Brain microvascular endothelial cell (primary cell): ENCODE results near the gene NID2.

ENCODE experiments used
- DNase-seq: peaks from one replicate; pipeline ENCODE4 v3.0.0-alpha.2; 2020
- H3K27ac ChIP-seq: fragments of 250-450 bp; sonication (Bioruptor Pico); 2 replicates; pipeline ENCODE4 v1.5.1; 2020; ENCODE audit warnings: mild to moderate bottlenecking, moderate library complexity
- H3K27me3 ChIP-seq: fragments of 250-450 bp; sonication (Bioruptor Pico); replicated peaks from 2 replicates; pipeline ENCODE4 v1.5.1; 2020; ENCODE audit warnings: mild to moderate bottlenecking
- H3K36me3 ChIP-seq: fragments of 250-450 bp; sonication (Bioruptor Pico); replicated peaks from 2 replicates; pipeline ENCODE4 v1.5.1; 2020; ENCODE audit warnings: mild to moderate bottlenecking
- H3K4me3 ChIP-seq: 2 replicates; pipeline ENCODE4 v1.5.1; 2011; ENCODE audit warnings: low read depth, mild to moderate bottlenecking, control low read depth, low read length, moderate library complexity
- in situ Hi-C: cut with HindIII; loops from 2 replicates; pipeline ENCODE4 v1.10.0; 2017; ENCODE audit warnings: low sequenced_read_pairs, low pct_ligation_motif_present
- TF ChIP-seq, protein P1 (sequence below): IDR thresholded peaks from 2 replicates; pipeline ENCODE4 v1.5.1; 2011; ENCODE audit warnings: low read depth, mild to moderate bottlenecking, moderate library complexity, low read length, control low read depth, inconsistent platforms; ENCODE audit errors: missing control alignments

NID2 gene

DNA sequence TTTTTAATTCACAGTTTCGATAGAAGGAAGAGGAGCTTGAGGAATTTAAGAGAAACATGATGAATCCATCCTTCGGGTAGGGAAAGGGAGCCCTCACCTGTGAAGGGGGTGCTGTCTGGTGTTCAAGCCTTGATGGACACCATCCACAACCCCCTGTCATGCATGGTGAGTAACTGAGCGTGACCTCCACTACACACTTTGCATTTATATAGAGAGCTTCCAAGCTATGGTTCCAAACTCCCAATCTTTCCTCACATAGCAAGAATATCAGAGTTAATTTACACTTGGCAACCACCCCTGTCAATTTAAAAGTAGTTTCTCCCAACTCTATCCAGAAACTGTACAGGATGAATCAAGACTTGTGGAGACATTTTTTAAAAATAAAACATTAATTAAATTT, 13.1 kb upstream of the NID2 start:
- TF ChIP-seq, protein P1, sequence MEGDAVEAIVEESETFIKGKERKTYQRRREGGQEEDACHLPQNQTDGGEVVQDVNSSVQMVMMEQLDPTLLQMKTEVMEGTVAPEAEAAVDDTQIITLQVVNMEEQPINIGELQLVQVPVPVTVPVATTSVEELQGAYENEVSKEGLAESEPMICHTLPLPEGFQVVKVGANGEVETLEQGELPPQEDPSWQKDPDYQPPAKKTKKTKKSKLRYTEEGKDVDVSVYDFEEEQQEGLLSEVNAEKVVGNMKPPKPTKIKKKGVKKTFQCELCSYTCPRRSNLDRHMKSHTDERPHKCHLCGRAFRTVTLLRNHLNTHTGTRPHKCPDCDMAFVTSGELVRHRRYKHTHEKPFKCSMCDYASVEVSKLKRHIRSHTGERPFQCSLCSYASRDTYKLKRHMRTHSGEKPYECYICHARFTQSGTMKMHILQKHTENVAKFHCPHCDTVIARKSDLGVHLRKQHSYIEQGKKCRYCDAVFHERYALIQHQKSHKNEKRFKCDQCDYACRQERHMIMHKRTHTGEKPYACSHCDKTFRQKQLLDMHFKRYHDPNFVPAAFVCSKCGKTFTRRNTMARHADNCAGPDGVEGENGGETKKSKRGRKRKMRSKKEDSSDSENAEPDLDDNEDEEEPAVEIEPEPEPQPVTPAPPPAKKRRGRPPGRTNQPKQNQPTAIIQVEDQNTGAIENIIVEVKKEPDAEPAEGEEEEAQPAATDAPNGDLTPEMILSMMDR, result no peak
- H3K36me3 ChIP-seq, result no peaks in the 10 kb centered on the region
- H3K4me3 ChIP-seq, result no peak overlapping the region
- in situ Hi-C loops, result no loop called here
- peak overlapping the region; percentile 97 for H3K27ac ChIP-seq
- DNase-seq, result no peak
- H3K27me3 ChIP-seq, result no peaks in the 10 kb centered on the region

DNA sequence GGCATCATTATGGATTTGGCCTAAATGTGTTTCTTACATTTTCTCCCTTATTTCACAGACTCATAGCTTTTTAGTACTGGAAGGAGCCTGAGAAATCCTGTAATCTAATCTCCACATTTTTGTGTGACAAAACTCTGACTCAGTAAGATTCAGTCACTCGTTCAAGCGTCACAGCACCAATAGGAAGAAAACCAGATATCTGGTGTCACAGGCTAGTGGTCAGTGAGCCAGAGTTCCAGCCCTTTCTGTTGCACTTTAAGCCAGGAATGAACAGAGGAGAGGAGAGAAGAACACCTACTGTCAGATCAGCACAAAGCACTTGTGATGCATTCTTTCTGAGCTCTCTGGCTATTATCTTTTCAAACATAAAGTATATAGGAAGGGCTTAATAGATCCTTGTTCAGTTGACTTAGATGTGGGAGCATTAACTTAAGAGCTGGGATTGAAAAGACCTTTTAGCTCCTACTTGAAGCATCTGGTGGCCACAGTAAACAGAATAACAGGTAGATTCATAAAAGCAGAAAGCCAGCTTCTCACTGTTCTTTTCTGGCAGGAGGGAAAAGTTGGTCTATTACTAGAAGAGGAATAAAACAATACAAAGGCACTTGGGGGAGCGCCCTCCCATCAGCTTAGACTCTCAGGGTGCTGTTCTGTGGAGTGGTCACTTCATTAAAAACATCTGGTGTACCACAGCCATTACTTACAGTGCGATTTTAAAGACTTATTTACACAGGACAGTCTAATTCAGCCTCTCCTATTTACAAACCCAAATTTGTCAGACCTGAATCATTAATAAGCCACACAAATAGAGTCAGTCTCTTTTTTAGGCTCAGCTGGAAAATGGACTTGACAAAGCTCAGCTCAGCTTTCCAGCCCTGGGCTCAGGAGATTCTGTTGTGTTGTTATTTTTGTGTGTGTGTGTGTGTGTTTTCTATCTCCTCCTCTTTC, 12.2 kb upstream of the NID2 start:
- DNase-seq, result peak; percentile 96
- TF ChIP-seq, protein P1, result peak; percentile 5
- H3K4me3 ChIP-seq, result no peak overlapping the region
- H3K27me3 ChIP-seq, result no peaks in the 10 kb centered on the region
- H3K27ac ChIP-seq, result peak overlapping the region; percentile 97
- in situ Hi-C loops, result no loop called here
- H3K36me3 ChIP-seq, result no peaks in the 10 kb centered on the region

DNA sequence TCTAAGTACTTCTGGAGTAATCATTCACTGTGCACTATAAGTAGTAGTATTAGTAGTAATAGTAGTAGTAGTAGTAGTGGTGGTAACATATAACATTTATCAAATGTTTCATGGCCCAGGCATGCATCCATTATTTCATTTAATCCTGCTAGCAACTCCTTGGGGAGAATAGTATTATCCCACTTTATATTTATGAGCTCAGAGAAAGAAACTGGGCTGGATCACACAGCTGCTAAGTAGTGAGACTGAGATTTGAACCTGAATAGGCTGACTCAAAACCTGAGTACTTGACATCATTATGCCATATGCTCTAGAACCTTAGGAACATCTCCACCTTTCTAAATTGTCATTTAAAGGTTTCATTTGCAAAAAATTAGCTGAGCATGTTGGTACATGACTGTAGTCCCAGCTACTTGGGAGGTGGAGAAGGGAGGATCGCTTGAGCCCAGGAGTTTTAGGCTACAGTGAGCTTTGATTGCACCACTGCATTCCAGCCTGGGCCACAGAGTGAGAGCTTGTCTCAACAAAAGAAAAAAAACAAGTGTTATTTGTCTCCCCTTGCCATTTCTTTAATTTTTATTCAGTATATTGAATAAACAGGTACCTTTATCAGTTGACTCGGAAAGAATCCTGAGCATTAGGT, 11.4 kb upstream of the NID2 start:
- H3K27me3 ChIP-seq, result no peaks in the 10 kb centered on the region
- H3K27ac ChIP-seq, result peak overlapping the region; percentile 97
- TF ChIP-seq, protein P1, result no peak
- DNase-seq, result peak; percentile 84
- in situ Hi-C loops, result no loop called here
- no peak overlapping the region for H3K4me3 ChIP-seq
- H3K36me3 ChIP-seq, result no peaks in the 10 kb centered on the region

DNA sequence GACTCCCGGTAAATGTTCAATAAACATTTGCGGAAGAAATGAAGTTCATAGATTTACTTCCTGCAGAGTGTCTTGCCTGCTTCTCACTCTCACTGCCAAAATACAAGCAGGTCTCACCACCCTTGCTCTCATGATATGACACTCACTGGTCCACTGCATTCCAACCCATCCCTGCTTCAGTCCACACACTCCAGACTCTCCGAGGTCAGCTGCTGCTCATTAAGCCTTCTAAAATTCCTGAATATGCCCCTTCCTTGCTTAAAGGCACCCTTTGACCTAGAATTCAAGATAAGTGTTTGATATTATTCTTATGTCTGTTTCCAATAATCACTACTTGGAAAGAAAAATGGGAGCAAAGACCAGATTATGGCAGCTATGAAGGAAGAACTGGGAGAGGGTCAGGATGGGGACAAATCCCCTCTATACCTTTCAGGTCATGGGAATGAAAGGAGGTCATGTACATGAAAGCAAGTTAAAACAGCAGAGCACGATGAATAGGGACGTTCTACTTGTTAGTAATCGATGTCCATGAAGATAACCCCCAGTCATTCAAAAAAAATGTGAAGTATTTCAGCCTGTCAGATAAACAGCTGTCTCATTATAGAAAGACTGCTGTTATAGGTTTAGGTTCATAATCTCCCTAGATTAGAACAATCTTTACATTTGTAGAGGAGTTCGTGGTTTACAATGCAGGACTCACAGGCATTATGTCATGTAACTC, 10.5 kb upstream of the NID2 start:
- Histone ChIP-seq H3K27me3 (no peaks in the 10 kb centered on the region), H3K27ac (peak overlapping the region; percentile 97), H3K4me3 (no peak overlapping the region), H3K36me3 (no peaks in the 10 kb centered on the region)
- TF ChIP-seq, protein P1, result no peak
- in situ Hi-C loops, result no loop called here
- DNase-seq, result peak; percentile 61

DNA sequence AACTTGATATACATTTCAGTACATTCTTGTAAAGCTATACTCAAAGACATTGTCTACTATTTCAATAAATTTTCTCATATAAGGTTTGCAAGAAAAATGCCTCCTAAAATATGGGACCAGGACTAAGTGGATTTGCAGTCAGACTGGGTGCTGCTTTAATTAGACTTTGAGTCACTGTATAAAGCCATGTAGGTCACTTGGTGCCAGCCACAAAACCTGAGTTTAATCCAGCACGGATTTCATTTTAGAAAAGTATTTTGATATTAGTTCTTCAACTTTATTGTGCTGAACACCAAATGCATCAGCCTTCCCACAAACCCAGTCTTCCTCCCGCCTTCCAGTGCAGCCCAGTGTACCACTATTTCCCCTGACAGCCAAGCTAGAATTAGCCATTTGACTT, 9.9 kb upstream of the NID2 start:
- no peak overlapping the region for H3K4me3 ChIP-seq
- DNase-seq, result no peak
- no peaks in the 10 kb centered on the region for H3K36me3 ChIP-seq
- peak overlapping the region; percentile 97 for H3K27ac ChIP-seq
- no peaks in the 10 kb centered on the region for H3K27me3 ChIP-seq
- in situ Hi-C loops, result no loop called here
- TF ChIP-seq, protein P1, result no peak
